ENCODE data around the gene PLEKHM3. TPM values are rescaled to one million over a fixed set of nuclear protein-coding genes. Genes with fewer than 3 reads are reported as not detected.
A peak's percentile ranks its signal among the peaks of the same experiment; 100 is the strongest.

Gene PLEKHM3
- total RNA-seq, 1 experiment from 2014 or later, result 6.8 TPM

- peak; percentile 73 for DNase-seq (ENCODE audit: low read depth)
Observed at GRCh38 chr2:207993151-207993763, 32.1 kb downstream of the PLEKHM3 start.

GRCh38 chr2:207991944-207992343, 33.4 kb downstream of the PLEKHM3 start:
- DNase-seq (ENCODE audit: low read depth), result no peak

- DNase-seq (ENCODE audit: low read depth), result no peak
Observed at GRCh38 chr2:207990784-207991183, 34.5 kb downstream of the PLEKHM3 start.

- DNase-seq (ENCODE audit: low read depth), result no peak
Observed at GRCh38 chr2:207988975-207989374, 36.4 kb downstream of the PLEKHM3 start.

GRCh38 chr2:207987025-207987716, 38.2 kb downstream of the PLEKHM3 start:
- no peak for DNase-seq (ENCODE audit: low read depth)

GRCh38 chr2:207984765-207985480, 40.4 kb downstream of the PLEKHM3 start:
- no peak for DNase-seq (ENCODE audit: low read depth)

- no peak for DNase-seq (ENCODE audit: low read depth)
Observed at GRCh38 chr2:207983641-207984042, 41.7 kb downstream of the PLEKHM3 start.

GRCh38 chr2:207978177-207978948, 47.0 kb downstream of the PLEKHM3 start:
- DNase-seq (ENCODE audit: low read depth), result no peak

GRCh38 chr2:207975921-207976320, 49.4 kb downstream of the PLEKHM3 start:
- no peak for DNase-seq (ENCODE audit: low read depth)

- no peak for DNase-seq (ENCODE audit: low read depth)
Observed at GRCh38 chr2:207974216-207974605, 51.1 kb downstream of the PLEKHM3 start.

GRCh38 chr2:207970826-207971180, 54.5 kb downstream of the PLEKHM3 start:
- no peak for DNase-seq (ENCODE audit: low read depth)

GRCh38 chr2:207970147-207970825, 55.0 kb downstream of the PLEKHM3 start:
- no peak for DNase-seq (ENCODE audit: low read depth)

GRCh38 chr2:207969249-207969648, 56.1 kb downstream of the PLEKHM3 start:
- no peak for DNase-seq (ENCODE audit: low read depth)

- DNase-seq (ENCODE audit: low read depth), result no peak
Observed at GRCh38 chr2:207967121-207967520, 58.2 kb downstream of the PLEKHM3 start.

- no peak for DNase-seq (ENCODE audit: low read depth)
Observed at GRCh38 chr2:207960911-207961310, 64.4 kb downstream of the PLEKHM3 start.

GRCh38 chr2:207960090-207960489, 65.2 kb downstream of the PLEKHM3 start:
- no peak for DNase-seq (ENCODE audit: low read depth)

- no peak for DNase-seq (ENCODE audit: low read depth)
Observed at GRCh38 chr2:207956771-207957170, 68.6 kb downstream of the PLEKHM3 start.

- DNase-seq (ENCODE audit: low read depth), result no peak
Observed at GRCh38 chr2:207955456-207955855, 69.9 kb downstream of the PLEKHM3 start.

- no peak for DNase-seq (ENCODE audit: low read depth)
Observed at GRCh38 chr2:207953354-207953753, 72.0 kb downstream of the PLEKHM3 start.

- no peak for DNase-seq (ENCODE audit: low read depth)
Observed at GRCh38 chr2:207952564-207953345, 72.6 kb downstream of the PLEKHM3 start.
